Measurements from ENCODE around the gene PLEKHB1.

Gene PLEKHB1

GRCh38 chr11:73693899-73694525 lies 47.6 kb downstream of the PLEKHB1 start:
- Histone ChIP-seq H3K27ac (no peak overlapping the region), H3K27me3 (no peaks in the 10 kb centered on the region), H3K4me1 (peaks cover 0 to 4% (median 0%) of the 10 kb centered on the region in 4 donors), H3K36me3 (peaks cover 0 to 41% (median 9%) of the 10 kb centered on the region in 3 donors), H3K4me3 (no peak overlapping the region), H3K9me3 (no peaks in the 10 kb centered on the region)
- intact Hi-C loops (cut with DNase I; ENCODE audit: low total_unique reads), result no loop called here
- DNase-seq, result no peak
- TF ChIP-seq, protein P1, sequence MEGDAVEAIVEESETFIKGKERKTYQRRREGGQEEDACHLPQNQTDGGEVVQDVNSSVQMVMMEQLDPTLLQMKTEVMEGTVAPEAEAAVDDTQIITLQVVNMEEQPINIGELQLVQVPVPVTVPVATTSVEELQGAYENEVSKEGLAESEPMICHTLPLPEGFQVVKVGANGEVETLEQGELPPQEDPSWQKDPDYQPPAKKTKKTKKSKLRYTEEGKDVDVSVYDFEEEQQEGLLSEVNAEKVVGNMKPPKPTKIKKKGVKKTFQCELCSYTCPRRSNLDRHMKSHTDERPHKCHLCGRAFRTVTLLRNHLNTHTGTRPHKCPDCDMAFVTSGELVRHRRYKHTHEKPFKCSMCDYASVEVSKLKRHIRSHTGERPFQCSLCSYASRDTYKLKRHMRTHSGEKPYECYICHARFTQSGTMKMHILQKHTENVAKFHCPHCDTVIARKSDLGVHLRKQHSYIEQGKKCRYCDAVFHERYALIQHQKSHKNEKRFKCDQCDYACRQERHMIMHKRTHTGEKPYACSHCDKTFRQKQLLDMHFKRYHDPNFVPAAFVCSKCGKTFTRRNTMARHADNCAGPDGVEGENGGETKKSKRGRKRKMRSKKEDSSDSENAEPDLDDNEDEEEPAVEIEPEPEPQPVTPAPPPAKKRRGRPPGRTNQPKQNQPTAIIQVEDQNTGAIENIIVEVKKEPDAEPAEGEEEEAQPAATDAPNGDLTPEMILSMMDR (IDR thresholded peaks at IDR 0.05), result no peak

DNA sequence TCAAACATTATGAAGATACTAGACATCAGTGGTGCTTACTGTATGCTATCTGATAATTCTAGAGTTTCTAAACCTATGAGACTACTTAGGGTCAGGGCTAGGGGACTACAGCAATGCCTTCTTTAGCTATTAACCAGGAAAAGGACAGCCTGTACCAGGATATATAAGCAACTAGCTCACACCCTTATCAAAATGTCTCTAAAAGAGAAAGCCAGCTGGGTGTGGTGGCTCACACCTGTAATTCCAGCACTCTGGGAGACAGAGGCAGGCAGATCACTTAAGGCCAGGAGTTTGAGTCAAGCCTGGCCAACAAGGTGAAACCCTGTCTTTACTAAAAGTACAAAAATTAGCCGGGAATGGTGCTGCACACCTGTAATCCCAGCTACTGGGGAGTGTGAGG lies 58.7 kb downstream of the PLEKHB1 start:
- intact Hi-C loops (cut with DNase I; ENCODE audit: low total_unique reads), result no loop called here
- Histone ChIP-seq H3K9me3 (no peaks in the 10 kb centered on the region), H3K36me3 (peaks cover 49 to 70% (median 57%) of the 10 kb centered on the region in 3 donors), H3K27ac (no peak overlapping the region), H3K4me1 (no peaks in the 10 kb centered on the region), H3K4me3 (no peak overlapping the region), H3K27me3 (no peaks in the 10 kb centered on the region)
- TF ChIP-seq, protein P1 (IDR thresholded peaks at IDR 0.05), result no peak
- no peak for DNase-seq

DNA sequence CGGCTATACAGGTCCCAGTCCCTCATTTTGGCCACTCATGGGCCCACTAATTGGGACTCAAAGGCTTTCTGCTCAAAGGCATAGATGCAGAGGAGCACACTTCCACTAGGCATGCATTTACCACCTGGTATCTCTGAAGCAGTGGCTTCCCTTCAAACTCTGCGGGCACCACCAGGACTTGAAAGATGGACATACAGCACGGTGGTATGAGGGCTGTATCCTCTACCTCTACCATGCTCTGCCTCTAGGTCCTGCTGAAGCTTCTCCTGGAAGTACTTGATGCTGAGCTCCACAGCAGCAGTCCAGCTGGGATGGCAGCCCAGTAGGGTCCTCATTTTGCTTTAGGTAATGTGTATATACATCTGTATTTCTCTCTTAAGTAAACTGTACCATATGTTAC lies 64.6 kb downstream of the PLEKHB1 start:
- Histone ChIP-seq H3K4me1 (no peaks in the 10 kb centered on the region), H3K9me3 (no peaks in the 10 kb centered on the region), H3K36me3 (peaks cover 21 to 59% (median 25%) of the 10 kb centered on the region in 3 donors), H3K27ac (no peak overlapping the region), H3K4me3 (no peak overlapping the region), H3K27me3 (no peaks in the 10 kb centered on the region)
- TF ChIP-seq, protein P1 (IDR thresholded peaks at IDR 0.05), result no peak
- no peak for DNase-seq
- intact Hi-C loops (cut with DNase I; ENCODE audit: low total_unique reads), result no loop called here
